GM11168 (cell line): ENCODE data around the gene SCRN2.

ENCODE experiments used
- in situ Hi-C: fragments of 300-500 bp; cut with MboI; formaldehyde crosslinking; loops from one replicate; pipeline ENCODE4 v1.12.0; 2022; ENCODE audit warnings: low sequenced_read_pairs; ENCODE audit not compliant: unreplicated experiment

SCRN2 gene

DNA sequence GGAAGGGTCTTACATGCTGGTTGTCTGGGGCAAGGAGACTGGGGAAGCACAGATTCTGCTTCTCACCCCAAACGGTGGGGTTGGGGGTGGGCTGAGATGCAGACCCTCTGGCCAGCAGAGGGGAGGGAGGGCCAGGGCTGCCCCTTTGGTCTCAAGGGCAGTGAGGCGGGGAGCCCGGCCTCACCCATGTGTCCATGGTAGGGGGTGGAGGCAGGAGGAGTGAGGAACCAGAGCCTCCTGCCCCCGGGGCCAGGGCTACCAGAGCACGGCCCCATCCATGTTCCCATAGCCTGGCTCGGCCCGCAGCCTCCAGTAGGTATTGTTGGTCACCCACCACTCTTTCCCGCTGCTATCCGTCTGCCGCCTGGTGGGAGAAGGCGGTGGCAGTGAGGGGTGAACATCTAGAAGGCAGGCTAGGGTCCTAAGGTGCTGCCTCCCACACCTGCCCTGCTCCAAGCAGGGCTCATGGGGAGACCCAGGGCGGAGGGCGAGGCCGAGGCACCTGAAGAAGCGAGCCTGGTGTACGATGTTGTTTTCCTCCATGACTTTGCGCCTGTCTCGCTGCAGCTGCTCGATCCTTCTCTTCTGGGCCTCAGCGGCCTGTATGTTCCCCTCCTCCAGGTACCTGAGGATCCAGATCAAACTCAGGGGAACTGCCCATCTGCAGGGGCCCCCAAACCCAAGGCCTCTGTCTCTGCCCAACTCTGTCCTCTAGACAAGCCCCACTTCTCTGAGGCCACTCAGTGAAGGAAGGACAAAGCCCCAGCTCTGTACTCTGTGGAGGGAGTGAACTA is 32.8 kb downstream of the SCRN2 start:
- in situ Hi-C loops, result no loop called here

DNA sequence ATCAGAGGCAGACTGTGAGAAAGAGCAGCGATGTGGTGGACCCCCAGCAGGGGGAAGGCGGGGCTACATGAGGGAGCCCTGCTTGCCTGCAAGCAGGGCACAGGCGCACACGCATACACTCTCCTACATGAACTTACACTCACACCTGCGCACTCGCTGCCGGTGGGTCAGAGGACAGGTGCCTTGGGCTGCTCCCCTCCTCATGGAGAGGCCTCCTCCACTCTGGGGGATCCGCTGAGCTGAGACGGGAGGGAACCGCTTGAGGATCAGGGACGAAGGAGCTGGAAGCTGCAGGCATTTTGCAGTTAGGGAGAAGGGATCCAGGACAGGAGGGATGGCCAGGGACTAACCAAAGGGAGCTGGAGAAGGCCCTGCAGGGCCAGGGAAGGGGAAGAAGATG is 33.7 kb downstream of the SCRN2 start:
- in situ Hi-C loops, result no loop called here

DNA sequence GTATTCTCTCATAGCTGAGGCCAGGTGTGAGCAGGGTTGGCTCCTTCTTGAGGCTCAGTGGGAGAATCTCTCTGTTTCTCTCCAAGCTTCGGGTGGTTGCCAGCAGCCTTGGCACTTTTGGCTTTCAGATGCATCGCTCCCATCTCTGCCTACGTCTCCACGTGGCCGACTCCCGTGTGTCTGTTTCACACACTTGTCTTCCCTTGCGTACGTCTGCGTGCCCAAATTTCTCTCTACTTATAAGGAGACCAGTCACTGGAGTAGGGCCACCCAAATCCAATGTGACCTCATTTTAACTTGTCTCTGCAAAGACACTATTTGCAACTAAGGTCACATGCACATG is 34.2 kb downstream of the SCRN2 start:
- in situ Hi-C loops, result no loop called here

GRCh38 chr17:47806026-47806912 is 34.8 kb downstream of the SCRN2 start:
- in situ Hi-C loops, result no loop called here

DNA sequence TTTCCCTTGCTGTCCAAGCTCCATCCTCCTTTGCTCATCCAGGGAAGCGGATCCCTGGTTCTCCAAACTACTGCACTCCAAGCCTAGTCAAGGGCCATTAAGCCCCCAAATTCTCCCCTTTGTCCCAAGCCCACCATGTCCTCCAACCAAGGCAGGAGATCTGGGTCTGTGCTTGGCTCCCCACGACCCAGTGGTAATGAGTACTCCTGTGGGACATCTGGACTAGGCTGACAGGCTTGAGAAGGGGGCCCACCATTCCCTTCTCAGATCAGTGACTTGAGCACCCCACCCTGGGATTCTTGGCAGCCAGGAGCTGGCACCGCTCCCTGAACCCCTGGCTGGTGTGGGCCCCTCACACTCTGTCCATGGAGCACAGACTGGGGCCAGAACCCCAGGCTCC is 36.6 kb downstream of the SCRN2 start:
- in situ Hi-C loops, result no loop called here

DNA sequence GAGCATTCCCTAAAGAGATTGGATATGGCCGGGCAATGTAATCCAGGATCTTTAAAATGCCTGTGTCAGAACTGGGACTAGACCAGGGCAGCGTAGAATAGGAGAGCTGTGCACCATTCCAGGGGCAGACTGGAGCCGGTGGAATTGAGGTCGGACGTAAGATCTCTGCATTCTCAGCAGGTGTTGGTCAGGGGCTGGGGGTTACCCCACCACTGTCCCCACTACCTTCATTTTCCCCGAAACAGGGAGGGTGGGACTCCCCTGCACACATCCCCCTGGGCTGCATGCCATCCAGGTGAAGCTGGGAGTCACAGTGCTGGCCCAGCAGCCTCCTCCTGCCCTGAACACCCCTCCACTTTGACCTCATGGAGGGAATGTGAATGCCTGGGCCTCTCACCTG is 37.3 kb downstream of the SCRN2 start:
- in situ Hi-C loops, result no loop called here

DNA sequence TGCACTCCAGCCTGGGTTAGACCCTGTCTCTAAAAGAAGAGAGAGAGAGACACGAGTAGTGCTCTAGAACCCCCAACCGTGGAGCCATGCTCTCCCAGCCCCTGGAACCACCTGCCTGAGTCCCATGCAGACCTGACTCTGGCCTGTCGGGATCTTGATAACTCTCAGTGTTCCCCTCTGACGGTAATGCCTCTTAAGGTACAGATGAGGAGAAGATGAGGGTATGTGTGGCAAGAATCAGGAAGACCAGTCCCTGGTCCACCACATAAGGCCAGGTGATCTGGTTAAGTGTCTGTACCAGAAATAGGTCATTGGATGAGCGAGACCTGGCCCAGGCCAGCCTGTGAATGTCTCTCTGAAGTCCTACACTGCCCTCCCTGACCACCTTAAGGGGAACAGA is 37.9 kb downstream of the SCRN2 start:
- in situ Hi-C loops, result no loop called here

GRCh38 chr17:47802341-47803022 is 38.6 kb downstream of the SCRN2 start:
- in situ Hi-C loops, result no loop called here

DNA sequence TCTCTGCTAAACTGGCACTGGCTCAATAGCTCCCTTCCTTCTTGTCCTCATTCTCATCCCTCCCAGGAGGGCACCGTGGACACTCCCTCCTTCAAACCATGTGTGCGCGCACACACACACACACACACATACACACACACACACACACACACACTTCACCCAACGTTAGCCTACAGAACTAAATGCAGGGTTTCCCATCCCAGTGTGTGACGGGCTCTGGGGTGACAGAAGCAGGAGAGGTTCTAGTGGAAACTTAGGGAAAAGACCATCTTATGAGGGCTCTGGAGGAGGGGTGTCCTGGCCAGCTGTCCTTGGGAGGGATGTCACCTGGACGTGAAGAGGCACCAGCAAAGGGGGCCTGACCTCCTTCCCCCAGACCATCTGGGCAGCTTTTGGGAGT is 39.2 kb downstream of the SCRN2 start:
- in situ Hi-C loops, result no loop called here

DNA sequence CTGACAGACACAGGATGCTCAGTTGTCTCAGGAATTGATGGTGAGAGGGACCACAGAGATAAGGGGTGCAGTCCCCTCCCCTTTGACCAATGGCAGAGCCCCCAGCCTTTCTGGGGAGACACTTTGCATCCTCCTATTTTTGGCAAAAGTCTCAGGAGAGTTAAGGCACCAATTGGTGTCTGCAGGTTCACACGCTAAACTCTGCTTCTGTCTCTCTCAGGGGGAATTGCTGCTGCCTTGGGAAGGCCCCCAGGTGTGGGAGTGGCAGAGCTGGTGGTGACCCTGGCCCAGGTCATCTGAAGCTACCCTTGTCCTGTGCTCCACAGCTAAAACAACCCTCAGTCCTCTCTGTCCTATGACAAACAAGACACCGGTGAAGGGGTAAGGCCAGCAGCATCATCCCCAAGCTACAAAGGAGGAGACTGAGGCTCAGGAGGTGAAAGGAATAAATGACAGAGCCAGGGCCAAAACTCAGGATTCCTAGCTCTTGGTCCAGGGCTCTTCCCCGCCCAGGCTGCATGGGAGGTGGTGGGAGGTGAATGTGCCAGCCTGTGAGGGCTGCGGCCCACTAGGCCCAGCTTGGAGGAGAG is 39.8 kb downstream of the SCRN2 start:
- in situ Hi-C loops, result no loop called here

GRCh38 chr17:47800686-47801085 is 40.4 kb downstream of the SCRN2 start:
- in situ Hi-C loops, result no loop called here

- in situ Hi-C loops, result no loop called here
Observed at GRCh38 chr17:47797797-47798196, 43.3 kb downstream of the SCRN2 start.

- in situ Hi-C loops, result no loop called here
Observed at GRCh38 chr17:47792979-47793378, 48.1 kb downstream of the SCRN2 start.

DNA sequence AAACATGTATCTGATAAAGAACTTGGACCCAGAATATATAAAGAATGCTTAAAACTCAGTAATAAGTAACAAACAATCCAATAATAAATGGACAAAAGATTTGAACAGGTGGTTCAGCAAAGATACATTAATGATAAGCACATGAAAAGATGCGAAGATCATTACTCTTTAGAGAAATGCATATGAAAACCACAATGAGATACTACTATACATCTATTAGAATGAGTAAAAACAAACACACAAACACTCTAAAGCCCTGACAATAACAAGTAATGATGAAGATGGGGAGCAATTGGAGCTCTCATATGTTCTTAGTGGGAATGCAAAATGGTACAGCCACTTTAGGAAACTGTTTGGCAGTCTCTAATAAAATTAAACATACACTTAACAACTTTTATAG is 48.6 kb downstream of the SCRN2 start:
- in situ Hi-C loops, result no loop called here

DNA sequence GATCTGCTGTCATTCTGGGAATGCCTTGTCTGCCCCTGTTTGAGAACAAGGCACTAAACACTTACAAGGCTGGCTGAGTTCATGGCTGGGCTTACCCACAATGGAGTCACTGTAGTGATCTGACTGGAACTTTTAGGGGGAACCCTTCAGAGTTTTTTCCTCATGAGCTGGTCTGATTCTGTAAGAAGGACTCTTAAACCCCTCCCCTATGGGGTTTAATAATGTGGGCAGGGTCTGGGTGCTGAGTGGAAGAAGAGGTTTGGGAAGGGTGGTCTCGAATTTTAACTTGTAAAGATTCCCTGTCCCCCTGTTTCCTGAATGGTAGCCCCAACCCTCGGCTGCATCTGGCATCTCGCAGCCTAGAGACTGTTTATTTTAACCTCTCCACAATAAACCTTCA is 50.0 kb downstream of the SCRN2 start:
- in situ Hi-C loops, result no loop called here

- in situ Hi-C loops, result no loop called here
Observed at GRCh38 chr17:47789611-47790561, 51.2 kb downstream of the SCRN2 start.
